HCT116 (cell line): ENCODE results near the gene TRMU. TPM values are rescaled to one million over a fixed set of nuclear protein-coding genes. Genes with fewer than 3 reads are reported as not detected.

ENCODE experiments used
- ATAC-seq: fragments of 200-7000 bp; cut with Tn5 transposase; 2 replicates; pipeline ENCODE4 v1.9.1; 2020; ENCODE audit warnings: mild to moderate bottlenecking, moderate library complexity
- BruUV-seq: library from RNA; stranded (reverse); fragments of 400-500 nt; replicated peaks from 2 replicates; lab custom pipeline; 2021; lab: Mats Ljungman, UMichigan
- CTCF ChIA-PET: fragments of 300-600 bp; sonication (Branson Sonifier 250); formaldehyde crosslinking; loops from one replicate; lab custom pipeline; 2021; ENCODE audit warnings: antibody characterized with exemption; lab: Charles Lee
- POLR2A ChIA-PET: fragments of 300-600, 350-600 bp; sonication (Branson Sonifier 250); formaldehyde crosslinking; loops from one replicate; lab custom pipeline; 2021; ENCODE audit warnings: antibody characterized with exemption; lab: Charles Lee
- RAD21 ChIA-PET, 2 experiments: fragments of 300-600 bp; sonication (Branson Sonifier 250); formaldehyde crosslinking; loops; one replicate each; lab custom pipeline; 2023; ENCODE audit warnings: low total read pairs in 2 of 2; ENCODE audit not compliant: uncharacterized antibody in 2 of 2, unreplicated experiment in 2 of 2, low non-redundant PET in 1 of 2; lab: Charles Lee
- DNase-seq: peaks from one replicate; pipeline ENCODE4 v3.0.0-alpha.2; 2010; ENCODE audit warnings: low read depth, low spot score
- H2AFZ ChIP-seq: fragments of 200-600 bp; shearing (Covaris generic), sonication (generic); 2 replicates; pipeline ENCODE4 v1.6.1; 2017; ENCODE audit warnings: low read depth, mixed run types, mixed read lengths, antibody characterized with exemption, low read length; ENCODE audit not compliant: poor library complexity, severe bottlenecking
- H3K27ac ChIP-seq: 2 replicates; pipeline ENCODE4 v1.5.1; 2012; ENCODE audit warnings: low read depth, low read length
- H3K27me3 ChIP-seq: fragments of 200-600 bp; sonication (generic); 2 replicates; pipeline ENCODE4 v1.6.1; 2016; ENCODE audit warnings: mixed run types, low read length, mixed read lengths; ENCODE audit not compliant: insufficient read depth
- H3K36me3 ChIP-seq, 2 experiments: fragments of 200-500 bp in 1 of 2; fragments of 200-600 bp in 1 of 2; sonication (Bioruptor generic) in 1 of 2; sonication (generic) in 1 of 2; 2 replicates each; pipeline versions ENCODE4 v1.5.1 to v1.6.1; 2014 to 2016; ENCODE audit warnings: low read length in 2 of 2, inconsistent platforms in 1 of 2, mixed read lengths in 1 of 2, mixed run types in 1 of 2; ENCODE audit not compliant: insufficient read depth in 2 of 2, control insufficient read depth in 1 of 2
- H3K4me1 ChIP-seq, 2 experiments: fragments of 200-600 bp in 1 of 2; sonication (generic) in 1 of 2; 2 replicates each; pipeline versions ENCODE4 v1.5.1 to v1.6.1; 2012 to 2017; ENCODE audit warnings: low read length in 2 of 2, inconsistent platforms in 1 of 2, mild to moderate bottlenecking in 1 of 2, mixed read lengths in 1 of 2, mixed run types in 1 of 2, moderate library complexity in 1 of 2; ENCODE audit not compliant: insufficient read depth in 2 of 2, control insufficient read depth in 1 of 2
- H3K4me2 ChIP-seq: fragments of 200-600 bp; sonication (generic); 2 replicates; pipeline ENCODE4 v1.6.1; 2017; ENCODE audit warnings: mixed run types, low read length, mixed read lengths
- H3K4me3 ChIP-seq, 2 experiments: fragments of 200-600 bp in 1 of 2; sonication (generic) in 1 of 2; replicated peaks in 1 of 2; 2 replicates each; pipeline ENCODE4 v1.5.1; 2011 to 2016; ENCODE audit warnings: low read length in 2 of 2, control low read depth in 1 of 2, low read depth in 1 of 2, mild to moderate bottlenecking in 1 of 2, mixed read lengths in 1 of 2, mixed run types in 1 of 2
- H3K79me2 ChIP-seq: fragments of 200-600 bp; sonication (generic); 2 replicates; pipeline ENCODE4 v1.6.1; 2017; ENCODE audit warnings: mild to moderate bottlenecking, mixed run types, low read length, moderate library complexity, mixed read lengths; ENCODE audit not compliant: insufficient read depth
- H3K9ac ChIP-seq: fragments of 200-600 bp; sonication (generic); 2 replicates; pipeline ENCODE4 v1.6.1; 2016; ENCODE audit warnings: low read length, mixed read lengths
- H3K9me2 ChIP-seq: fragments of 200-600 bp; sonication (generic), shearing (Covaris generic); 2 replicates; pipeline ENCODE4 v1.6.1; 2017; ENCODE audit warnings: mixed run types, mild to moderate bottlenecking, moderate library complexity; ENCODE audit not compliant: insufficient read depth
- H3K9me3 ChIP-seq, 2 experiments: fragments of 200-500 bp in 1 of 2; fragments of 200-600 bp in 1 of 2; sonication (Bioruptor generic) in 1 of 2; sonication (generic) in 1 of 2; 2 replicates each; pipeline ENCODE4 v1.6.1; 2014 to 2017; ENCODE audit warnings: low read length in 2 of 2, mixed read lengths in 2 of 2, inconsistent platforms in 1 of 2, low read depth in 1 of 2, mild to moderate bottlenecking in 1 of 2, mixed run types in 1 of 2, moderate library complexity in 1 of 2; ENCODE audit not compliant: control insufficient read depth in 1 of 2, insufficient read depth in 1 of 2
- H4K20me1 ChIP-seq: fragments of 200-600 bp; sonication (generic), shearing (Covaris generic); 2 replicates; pipeline ENCODE4 v1.6.1; 2017; ENCODE audit warnings: mixed run types, mild to moderate bottlenecking, moderate library complexity; ENCODE audit not compliant: insufficient read depth
- CBX3 ChIP-seq: IDR thresholded peaks from 2 replicates; pipeline ENCODE4 v1.6.1; 2012; ENCODE audit warnings: low read depth
- CEBPB ChIP-seq: IDR thresholded peaks from 2 replicates; pipeline ENCODE4 v1.6.1; 2012; ENCODE audit warnings: low read depth
- EZH2 ChIP-seq: fragments of 200-600 bp; sonication (generic); IDR thresholded peaks from 2 replicates; pipeline ENCODE4 v1.6.1; 2017; ENCODE audit warnings: antibody characterized with exemption, mixed run types
- EZH2phosphoT487 ChIP-seq: fragments of 200-600 bp; IDR thresholded peaks from 2 replicates; pipeline ENCODE4 v1.6.1; 2018; ENCODE audit warnings: antibody characterized with exemption, borderline replicate concordance
- POLR2A ChIP-seq: IDR thresholded peaks from 2 replicates; pipeline ENCODE4 v1.7.0; 2011; ENCODE audit warnings: borderline replicate concordance; ENCODE audit not compliant: insufficient read depth, insufficient read length; ENCODE audit errors: extremely low read depth
- POLR2AphosphoS5 ChIP-seq: IDR thresholded peaks from 2 replicates; pipeline ENCODE4 v1.6.1; 2011; ENCODE audit warnings: mild to moderate bottlenecking, low read depth, low read length, moderate library complexity
- RAD21 ChIP-seq: IDR thresholded peaks from 2 replicates; pipeline ENCODE4 v1.6.1; 2012; ENCODE audit warnings: low read depth, mild to moderate bottlenecking
- SIN3A ChIP-seq: IDR thresholded peaks from 2 replicates; pipeline ENCODE4 v1.6.1; 2012; ENCODE audit warnings: low read depth
- SP1 ChIP-seq: IDR thresholded peaks from 2 replicates; pipeline ENCODE4 v1.6.1; 2012; ENCODE audit warnings: low read depth
- TCF7L2 ChIP-seq: IDR thresholded peaks from 2 replicates; pipeline ENCODE4 v1.7.0; 2011; ENCODE audit warnings: borderline replicate concordance, inconsistent platforms; ENCODE audit not compliant: insufficient read depth, insufficient read length; ENCODE audit errors: extremely low read depth
- YY1 ChIP-seq: IDR thresholded peaks from 2 replicates; pipeline ENCODE4 v1.6.1; 2011; ENCODE audit warnings: low read length, low read depth, moderate library complexity, mild to moderate bottlenecking; ENCODE audit not compliant: insufficient replicate concordance; ENCODE audit errors: extremely low read depth
- ZNF274 ChIP-seq: fragments of 200-500 bp; sonication (Bioruptor generic); IDR thresholded peaks from 2 replicates; pipeline ENCODE4 v1.6.1; 2014; ENCODE audit warnings: mild to moderate bottlenecking, low read depth, low read length, inconsistent platforms
- intact Hi-C: fragments of 100-400 bp; cut with micrococcal nuclease; formaldehyde crosslinking; loops from 2 replicates; pipeline ENCODE4 v1.10.0; 2022
- total RNA-seq: library from RNA; stranded (reverse); gene quantifications from one replicate; pipeline ENCODE4 v1.2.1, GENCODE V29; 2021; ENCODE audit not compliant: unreplicated experiment
- TF ChIP-seq, protein P1 (sequence below): IDR thresholded peaks from 2 replicates; pipeline ENCODE4 v1.6.1; 2011; ENCODE audit warnings: mild to moderate bottlenecking, low read length, moderate library complexity; ENCODE audit not compliant: insufficient replicate concordance; ENCODE audit errors: extremely low read depth
- TF ChIP-seq, protein P2 (sequence below): IDR thresholded peaks from 2 replicates; pipeline ENCODE4 v1.6.1; 2012

Gene TRMU
- total RNA-seq, 1 experiment from 2014 or later: 65.4 TPM

DNA sequence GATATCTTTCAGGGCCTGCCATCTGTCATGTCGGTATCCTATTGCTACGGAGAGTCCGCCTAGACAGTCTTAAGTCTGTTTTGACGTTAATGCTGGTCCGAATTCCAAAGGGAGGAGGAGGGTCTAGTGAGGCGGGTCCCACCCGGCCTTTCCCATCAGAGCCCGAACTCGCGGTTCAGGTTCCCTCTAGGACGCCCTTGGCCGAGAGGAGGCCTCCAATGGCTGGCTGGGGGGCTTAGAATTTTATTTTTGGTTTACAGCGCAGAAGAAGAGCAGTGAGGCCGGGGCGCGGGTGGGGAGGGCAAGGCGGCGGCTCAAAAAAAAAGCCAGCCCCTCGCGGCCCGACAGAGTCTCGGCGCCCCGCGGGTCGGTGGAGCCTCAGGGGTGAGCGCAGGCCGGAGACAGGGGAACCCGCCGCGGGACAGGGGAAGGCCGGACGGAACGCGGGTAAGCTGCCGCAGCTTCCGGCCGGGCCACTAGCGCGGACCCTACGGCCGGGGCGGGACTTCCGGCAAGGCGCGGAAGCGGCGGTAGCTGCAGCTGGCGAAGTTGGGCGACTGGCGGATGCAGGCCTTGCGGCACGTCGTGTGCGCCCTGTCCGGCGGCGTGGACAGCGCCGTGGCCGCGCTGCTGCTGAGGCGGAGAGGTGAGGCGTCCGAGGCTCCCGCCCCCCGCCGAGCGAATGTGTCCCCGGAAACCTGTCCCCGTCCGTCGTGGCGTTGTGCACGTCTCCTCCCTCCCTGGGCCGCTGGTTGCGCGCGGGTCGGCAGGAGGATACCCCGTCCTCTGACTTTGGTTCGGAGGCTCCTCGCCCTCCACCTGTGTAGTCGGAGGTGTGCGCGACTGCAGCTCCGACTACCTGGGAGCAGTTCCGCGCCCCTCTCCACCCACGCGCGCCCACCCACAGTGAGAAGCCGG is at the start of gene TRMU (continued):
- TF ChIP-seq SP1 (no peak; the same call in 1 of the 2 replicates), POLR2A (peak; percentile 66)
- TF ChIP-seq, protein P1, sequence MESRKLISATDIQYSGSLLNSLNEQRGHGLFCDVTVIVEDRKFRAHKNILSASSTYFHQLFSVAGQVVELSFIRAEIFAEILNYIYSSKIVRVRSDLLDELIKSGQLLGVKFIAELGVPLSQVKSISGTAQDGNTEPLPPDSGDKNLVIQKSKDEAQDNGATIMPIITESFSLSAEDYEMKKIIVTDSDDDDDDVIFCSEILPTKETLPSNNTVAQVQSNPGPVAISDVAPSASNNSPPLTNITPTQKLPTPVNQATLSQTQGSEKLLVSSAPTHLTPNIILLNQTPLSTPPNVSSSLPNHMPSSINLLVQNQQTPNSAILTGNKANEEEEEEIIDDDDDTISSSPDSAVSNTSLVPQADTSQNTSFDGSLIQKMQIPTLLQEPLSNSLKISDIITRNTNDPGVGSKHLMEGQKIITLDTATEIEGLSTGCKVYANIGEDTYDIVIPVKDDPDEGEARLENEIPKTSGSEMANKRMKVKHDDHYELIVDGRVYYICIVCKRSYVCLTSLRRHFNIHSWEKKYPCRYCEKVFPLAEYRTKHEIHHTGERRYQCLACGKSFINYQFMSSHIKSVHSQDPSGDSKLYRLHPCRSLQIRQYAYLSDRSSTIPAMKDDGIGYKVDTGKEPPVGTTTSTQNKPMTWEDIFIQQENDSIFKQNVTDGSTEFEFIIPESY: peak; percentile 56
- TF ChIP-seq, protein P2, sequence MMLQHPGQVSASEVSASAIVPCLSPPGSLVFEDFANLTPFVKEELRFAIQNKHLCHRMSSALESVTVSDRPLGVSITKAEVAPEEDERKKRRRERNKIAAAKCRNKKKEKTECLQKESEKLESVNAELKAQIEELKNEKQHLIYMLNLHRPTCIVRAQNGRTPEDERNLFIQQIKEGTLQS: no peak

DNA sequence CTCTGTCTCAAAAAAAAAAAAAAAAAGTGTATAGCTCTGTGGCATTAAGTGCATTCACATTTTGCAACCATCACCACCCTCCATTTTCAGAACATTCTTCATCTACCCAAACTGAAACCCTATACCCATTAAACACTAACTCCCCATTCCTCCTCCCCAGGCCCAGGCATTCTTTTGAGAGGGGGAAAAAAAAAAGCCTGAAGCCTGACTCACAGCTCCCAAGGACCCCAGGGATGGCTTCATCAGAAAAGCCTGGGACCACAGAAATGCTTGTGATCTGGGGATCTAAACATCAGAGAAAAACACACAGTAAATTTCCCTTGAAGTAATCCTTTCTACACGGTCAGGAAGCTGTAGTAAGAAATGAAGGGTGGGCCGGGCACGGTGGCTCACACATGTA is 49.5 kb upstream of the TRMU start:
- Histone ChIP-seq H3K4me2 (no peak overlapping the region), H3K27ac (no peak overlapping the region), H4K20me1 (no peaks in the 10 kb centered on the region), H3K36me3 (peaks cover 20 to 24% of the 10 kb centered on the region in 2 experiments; a peak in 3 of 4 replicates), H3K4me3 (no peak overlapping the region), H3K4me1 (no peaks in the 10 kb centered on the region), H3K79me2 (no peaks in the 10 kb centered on the region), H3K9me3 (no peaks in the 10 kb centered on the region), H3K9ac (no peak overlapping the region), H3K9me2 (no peaks in the 10 kb centered on the region), H2AFZ (no peak overlapping the region), H3K27me3 (no peaks in the 10 kb centered on the region)
- BruUV-seq: no TSS peak
- TF ChIP-seq RAD21 (no peak), EZH2phosphoT487 (no peak), ZNF274 (no peak), SIN3A (no peak), SP1 (no peak), POLR2AphosphoS5 (no peak), CEBPB (no peak), EZH2 (no peak), YY1 (no peak), CBX3 (no peak), POLR2A (no peak), TCF7L2 (no peak)
- TF ChIP-seq, protein P1: no peak
- ATAC-seq (no peak), DNase-seq (no peak)
- intact Hi-C loops: no loop called here
- ChIA-PET CTCF (interaction anchor here (1.2 kb wide), 1 partner anchor 280 kb away, joined by 3 read pairs; no protein-coding TSS in a partner anchor), RAD21 (no interaction called here), POLR2A (no interaction called here)
